BJ (cell line): ENCODE data around the gene ELF3. TPM values are rescaled to one million over a fixed set of nuclear protein-coding genes. Genes with fewer than 3 reads are reported as not detected.
A peak's percentile ranks its signal among the peaks of the same experiment; 100 is the strongest.
"Not testable (repeated sequence)": the region's sequence is repeated elsewhere in the genome, so short reads cannot be mapped to it uniquely, and the experiment has no call there.

Experiments used
- CTCF ChIA-PET: fragments of 350-600 bp; formaldehyde crosslinking; extraction: SDS; loops from one replicate; lab custom pipeline; 2021; ENCODE audit warnings: antibody characterized with exemption, inconsistent platforms; lab: Yijun Ruan, JAX
- POLR2A ChIA-PET: fragments of 300-600 bp; sonication (Branson Sonifier 250); formaldehyde crosslinking; extraction: SDS; loops from one replicate; lab custom pipeline; 2021; ENCODE audit warnings: antibody characterized with exemption; lab: Charles Lee
- DNase-seq: peaks from one replicate; pipeline ENCODE4 v3.0.0-alpha.2; 2011; ENCODE audit warnings: low read depth
- H3K27me3 ChIP-seq: 2 replicates; pipeline ENCODE4 v1.6.0; 2011; ENCODE audit warnings: low read length; ENCODE audit not compliant: control insufficient read depth, insufficient read depth
- H3K36me3 ChIP-seq: 2 replicates; pipeline ENCODE4 v1.5.1; 2011; ENCODE audit warnings: low read length; ENCODE audit not compliant: control insufficient read depth, insufficient read depth
- H3K4me3 ChIP-seq: 2 replicates; pipeline ENCODE4 v1.5.1; 2011; ENCODE audit warnings: low read depth, mild to moderate bottlenecking, control low read depth, low read length
- polyA minus RNA-seq: library from RNA; depleted of rRNA, polyadenylated mRNA; stranded (reverse); fragments of >200 nt; gene quantifications from 2 replicates; pipeline ENCODE4 v1.2.3, GENCODE V29; 2011; rRNA and poly(A)+ RNA removed
- polyA plus RNA-seq: library from polyadenylated mRNA; depleted of rRNA; stranded (reverse); fragments of >200 nt; gene quantifications from 2 replicates; pipeline ENCODE4 v1.2.3, GENCODE V29; 2011; rRNA removed
- TF ChIP-seq, protein P1 (sequence below): IDR thresholded peaks from 2 replicates; pipeline ENCODE4 v1.5.1; 2011; ENCODE audit warnings: low read depth, mild to moderate bottlenecking, control low read depth, inconsistent platforms, low read length, moderate library complexity; ENCODE audit not compliant: insufficient read depth

ELF3 gene
- polyA plus RNA-seq (0.02 and 0.21 TPM in 2 replicates), polyA minus RNA-seq (0.24 TPM in 1 of 2 replicates, not detected in the other)

DNA sequence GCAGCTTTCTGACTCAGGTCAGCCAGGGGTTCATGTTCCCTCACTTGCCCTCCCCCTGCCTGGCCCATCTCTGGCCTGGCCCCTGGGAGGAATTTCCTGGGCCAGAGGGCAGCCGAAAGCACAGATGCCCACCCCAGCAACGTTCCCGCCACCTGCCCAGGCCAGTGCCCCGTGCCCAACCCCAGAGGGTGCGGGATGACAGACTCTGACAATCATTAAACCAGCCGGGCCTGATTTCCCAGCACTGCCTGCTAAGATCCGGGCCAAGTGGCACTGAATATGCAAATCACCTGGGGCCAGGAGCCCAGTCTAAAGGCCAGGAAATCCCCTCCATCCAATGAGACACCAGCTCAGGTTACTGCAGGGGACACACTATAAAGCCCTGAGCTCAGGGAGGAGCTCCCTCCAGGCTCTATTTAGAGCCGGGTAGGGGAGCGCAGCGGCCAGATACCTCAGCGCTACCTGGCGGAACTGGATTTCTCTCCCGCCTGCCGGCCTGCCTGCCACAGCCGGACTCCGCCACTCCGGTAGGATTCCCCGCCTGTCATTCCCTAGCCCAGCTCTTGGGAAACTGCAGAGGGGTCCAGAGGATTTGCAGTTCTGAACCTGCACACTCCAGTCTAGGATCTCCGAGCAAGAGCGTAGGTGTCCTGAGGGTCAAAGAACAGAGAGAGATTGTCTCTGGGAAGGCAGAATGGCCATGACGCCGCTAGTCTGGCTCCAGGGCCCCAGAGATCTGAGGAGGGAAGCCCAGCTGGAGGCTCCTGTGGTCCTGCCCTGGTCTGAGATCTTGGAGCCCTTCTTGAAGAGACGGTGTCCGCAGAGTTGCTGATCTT, at the start of gene ELF3:
Gene ELF3 (plus strand): TSS at position 408 of the 836 bp plus-strand sequence. CDS start 550 bp downstream, outside the sequence.
- TF ChIP-seq, protein P1, sequence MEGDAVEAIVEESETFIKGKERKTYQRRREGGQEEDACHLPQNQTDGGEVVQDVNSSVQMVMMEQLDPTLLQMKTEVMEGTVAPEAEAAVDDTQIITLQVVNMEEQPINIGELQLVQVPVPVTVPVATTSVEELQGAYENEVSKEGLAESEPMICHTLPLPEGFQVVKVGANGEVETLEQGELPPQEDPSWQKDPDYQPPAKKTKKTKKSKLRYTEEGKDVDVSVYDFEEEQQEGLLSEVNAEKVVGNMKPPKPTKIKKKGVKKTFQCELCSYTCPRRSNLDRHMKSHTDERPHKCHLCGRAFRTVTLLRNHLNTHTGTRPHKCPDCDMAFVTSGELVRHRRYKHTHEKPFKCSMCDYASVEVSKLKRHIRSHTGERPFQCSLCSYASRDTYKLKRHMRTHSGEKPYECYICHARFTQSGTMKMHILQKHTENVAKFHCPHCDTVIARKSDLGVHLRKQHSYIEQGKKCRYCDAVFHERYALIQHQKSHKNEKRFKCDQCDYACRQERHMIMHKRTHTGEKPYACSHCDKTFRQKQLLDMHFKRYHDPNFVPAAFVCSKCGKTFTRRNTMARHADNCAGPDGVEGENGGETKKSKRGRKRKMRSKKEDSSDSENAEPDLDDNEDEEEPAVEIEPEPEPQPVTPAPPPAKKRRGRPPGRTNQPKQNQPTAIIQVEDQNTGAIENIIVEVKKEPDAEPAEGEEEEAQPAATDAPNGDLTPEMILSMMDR: no peak
- ChIA-PET CTCF (interaction anchor here (0.6 to 24.4 kb wide), 10 partner anchors 11 to 695 kb away, joined by 3 to 642 read pairs (median 4); partner anchors contain the start of gene GPR37L1), POLR2A (no interaction called here)
- Histone ChIP-seq H3K4me3 (no peak within 1 kb of the TSS), H3K36me3 (peaks cover 1% of the 10 kb centered on the region), H3K27me3 (peaks cover 2% of the 10 kb centered on the region; the same call in 1 of the 2 replicates)
- no peak for DNase-seq

DNA sequence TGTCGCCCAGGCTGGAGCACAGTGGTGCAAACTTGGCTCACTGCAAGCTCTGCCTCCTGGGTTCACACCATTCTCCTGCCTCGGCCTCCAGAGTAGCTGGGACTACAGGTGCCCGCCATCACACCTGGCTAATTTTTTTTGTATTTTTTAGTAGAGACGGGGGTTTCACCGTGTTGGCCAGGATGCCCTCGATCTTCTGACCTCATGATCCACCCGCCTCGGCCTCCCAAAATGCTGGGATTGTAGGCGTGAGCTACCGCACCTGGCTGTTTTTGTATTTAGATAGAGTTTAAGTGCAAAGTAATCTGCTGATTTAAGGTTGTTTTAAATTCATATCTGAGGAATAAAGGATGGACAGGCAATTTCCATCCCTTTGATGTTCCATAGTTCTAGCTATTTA, 48.0 kb upstream of the ELF3 start:
- ChIA-PET CTCF (interaction anchor here (1.2 to 10.6 kb wide), 6 partner anchors 10 to 253 kb away, joined by 3 to 123 read pairs (median 5); no protein-coding TSS in a partner anchor), POLR2A (interaction anchor here (0.6 kb wide), 1 partner anchor 18 kb away, joined by 9 read pairs; no protein-coding TSS in a partner anchor)
- not testable (repeated sequence) for DNase-seq, H3K27me3 ChIP-seq, H3K4me3 ChIP-seq
- peaks cover 16% of the 10 kb centered on the region for H3K36me3 ChIP-seq

DNA sequence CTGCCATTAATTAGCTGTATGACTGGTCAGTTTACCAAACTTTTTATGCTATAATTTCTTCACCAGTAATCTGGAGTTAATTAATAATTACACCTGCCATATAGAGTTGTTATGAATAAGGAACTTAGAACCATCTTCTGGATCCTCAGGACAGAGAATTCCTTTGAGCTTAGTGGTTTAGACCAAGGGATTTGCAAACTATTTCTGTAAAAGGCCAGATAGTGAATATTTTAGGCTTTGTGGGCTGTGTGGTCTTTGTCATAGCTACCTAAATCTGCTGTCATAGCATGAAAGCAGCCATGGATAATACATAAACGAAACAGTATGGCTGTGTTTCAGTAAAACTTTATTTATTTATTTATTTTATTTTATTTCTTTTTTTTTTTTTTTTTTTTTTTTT, 46.1 kb upstream of the ELF3 start:
- CTCF ChIA-PET: interaction anchor here (1.0 to 10.6 kb wide), 7 partner anchors 9 to 135 kb away, joined by 3 to 123 read pairs (median 4); partner anchors contain the start of gene IPO9
- TF ChIP-seq, protein P1: no peak
- POLR2A ChIA-PET: no interaction called here
- H3K27me3 ChIP-seq: no peaks in the 10 kb centered on the region
- H3K4me3 ChIP-seq: no peak overlapping the region
- peaks cover 10% of the 10 kb centered on the region for H3K36me3 ChIP-seq
- DNase-seq: peak; percentile 41

DNA sequence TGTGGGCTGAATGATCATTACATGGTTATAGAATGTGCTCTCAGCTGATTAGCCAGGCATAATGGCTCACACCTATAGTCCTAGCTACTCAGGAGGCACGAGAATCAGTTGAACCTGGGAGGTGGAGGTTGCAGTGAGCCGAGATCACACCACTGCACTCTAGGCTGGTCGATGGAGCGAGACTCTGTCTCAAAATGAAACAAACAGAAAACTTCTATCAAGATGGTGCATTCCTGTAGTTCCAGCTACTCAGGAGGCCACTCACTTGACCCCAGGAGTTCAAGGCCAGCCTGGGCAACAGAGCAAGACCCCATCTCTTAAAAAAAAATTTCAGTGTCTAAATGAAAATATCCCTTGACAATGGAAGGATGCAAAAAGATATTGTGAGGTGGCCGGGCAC, 44.2 kb upstream of the ELF3 start:
- no peak for DNase-seq
- Histone ChIP-seq H3K27me3 (no peaks in the 10 kb centered on the region), H3K36me3 (peaks cover 13% of the 10 kb centered on the region), H3K4me3 (no peak overlapping the region)
- TF ChIP-seq, protein P1: no peak
- CTCF ChIA-PET: interaction anchor here (1.3 to 10.6 kb wide), 3 partner anchors 33 to 88 kb away, joined by 4 to 123 read pairs (median 4); no protein-coding TSS in a partner anchor
- POLR2A ChIA-PET: interaction anchor here (0.6 kb wide), 2 partner anchors 48 to 112 kb away, joined by 3 to 6 read pairs; no protein-coding TSS in a partner anchor

DNA sequence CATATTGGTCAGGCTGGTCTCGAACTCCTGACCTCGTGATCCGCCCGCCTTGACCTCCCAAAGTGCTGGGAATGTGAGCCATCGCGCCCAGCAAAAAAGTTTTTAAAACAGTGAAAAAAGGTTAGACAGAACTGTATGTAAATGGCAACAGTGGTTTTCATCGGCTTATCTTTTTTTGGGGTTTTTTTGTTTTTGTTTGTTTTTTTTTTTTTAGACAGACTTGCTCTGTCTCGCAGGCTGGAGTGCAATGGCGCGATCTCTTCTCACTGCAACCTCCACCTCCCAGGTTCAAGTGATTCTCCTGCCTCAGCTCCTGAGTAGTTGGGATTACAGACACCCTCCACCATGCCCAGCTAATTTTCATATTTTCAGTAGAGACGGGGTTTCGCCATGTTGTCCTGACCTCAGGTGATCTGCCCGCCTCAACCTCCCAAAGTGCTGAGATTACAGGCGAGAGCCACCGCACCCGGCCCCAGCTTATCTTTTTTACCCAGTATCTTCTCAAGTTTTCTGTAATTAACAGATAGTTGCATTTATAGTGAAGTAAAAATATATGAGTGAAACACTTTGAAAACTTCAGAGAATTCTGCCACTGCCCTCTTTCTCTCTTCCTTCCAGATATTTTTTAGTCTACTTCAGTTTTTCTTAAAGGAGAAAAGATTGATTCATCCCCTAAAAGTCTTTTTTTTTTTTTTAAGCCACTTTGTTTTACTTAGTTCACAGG, 42.0 kb upstream of the ELF3 start:
- no peak for DNase-seq
- no peak overlapping the region for H3K4me3 ChIP-seq
- CTCF ChIA-PET: interaction anchor here (0.6 to 10.6 kb wide), 5 partner anchors 58 to 79 kb away, joined by 3 to 123 read pairs (median 3); partner anchors contain the start of gene SHISA4
- H3K36me3 ChIP-seq: peaks cover 9% of the 10 kb centered on the region
- TF ChIP-seq, protein P1: no peak
- POLR2A ChIA-PET: no interaction called here
- H3K27me3 ChIP-seq: no peaks in the 10 kb centered on the region
